ENCODE data around the gene CSH2.
"Not testable (repeated sequence)": the region's sequence is repeated elsewhere in the genome, so short reads cannot be mapped to it uniquely, and the experiment has no call there.

The CSH2 gene

DNA sequence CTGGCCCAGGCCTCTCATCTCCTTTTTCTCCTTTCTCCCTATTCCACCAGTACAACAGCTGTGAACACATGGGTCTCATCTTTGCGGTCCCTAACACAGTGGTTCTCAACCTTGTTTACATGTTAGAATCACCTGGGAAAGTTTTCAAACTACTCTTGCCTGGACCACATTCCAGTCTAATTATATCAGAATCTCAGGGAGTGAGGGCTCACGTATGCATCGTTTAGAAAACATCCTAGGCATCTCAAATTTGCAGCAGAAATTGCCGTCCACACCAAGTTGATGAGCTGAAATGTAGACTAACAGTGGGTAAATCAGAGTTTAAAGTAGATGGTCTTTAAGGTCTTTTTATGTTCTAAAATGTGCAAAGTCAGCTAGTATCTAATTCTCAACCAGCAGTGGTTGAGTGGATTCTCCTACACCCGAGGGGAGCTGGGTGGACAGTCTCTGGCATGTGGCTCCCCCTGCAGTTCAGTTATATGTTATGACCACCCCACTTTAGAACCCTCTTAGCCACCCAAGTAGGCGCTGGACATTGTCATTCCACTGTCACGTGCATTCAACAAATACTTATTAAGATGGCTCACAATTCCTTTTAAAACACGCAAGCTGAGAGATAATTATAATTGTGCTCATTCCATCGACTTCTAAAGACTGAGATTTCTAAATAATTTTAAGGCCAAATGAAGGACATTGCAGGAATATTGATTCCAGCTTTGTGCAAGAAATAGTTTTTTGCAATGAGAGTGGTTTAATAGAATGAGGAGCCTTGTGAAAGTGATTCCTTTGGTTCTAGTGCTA, 3.8 kb downstream of the CSH2 start:
- DNase-seq (ENCODE audit: insufficient read length, low spot score); FAIRE-seq: not testable (repeated sequence)

DNA sequence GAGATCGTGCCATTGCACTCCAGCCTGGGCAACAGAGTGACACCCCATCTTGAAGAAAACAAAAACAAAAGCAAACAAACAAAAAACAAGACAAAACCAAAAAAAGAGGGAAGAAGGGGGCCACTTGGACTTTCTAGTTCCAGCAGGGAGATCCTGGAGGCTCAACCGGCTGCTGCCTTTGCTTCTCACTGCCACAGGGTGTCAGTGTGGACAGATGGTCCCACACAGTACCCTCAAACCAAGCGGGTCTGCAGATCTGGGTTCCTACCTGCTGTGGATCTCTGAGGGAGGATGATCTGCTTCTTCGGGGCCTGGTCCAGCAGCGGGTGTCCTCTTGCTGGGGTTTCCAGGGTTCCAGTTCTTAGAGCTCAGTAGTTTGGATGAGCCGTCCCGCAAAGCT, 6.9 kb downstream of the CSH2 start:
- not testable (repeated sequence) for FAIRE-seq; DNase-seq (ENCODE audit: insufficient read length, low spot score)

DNA sequence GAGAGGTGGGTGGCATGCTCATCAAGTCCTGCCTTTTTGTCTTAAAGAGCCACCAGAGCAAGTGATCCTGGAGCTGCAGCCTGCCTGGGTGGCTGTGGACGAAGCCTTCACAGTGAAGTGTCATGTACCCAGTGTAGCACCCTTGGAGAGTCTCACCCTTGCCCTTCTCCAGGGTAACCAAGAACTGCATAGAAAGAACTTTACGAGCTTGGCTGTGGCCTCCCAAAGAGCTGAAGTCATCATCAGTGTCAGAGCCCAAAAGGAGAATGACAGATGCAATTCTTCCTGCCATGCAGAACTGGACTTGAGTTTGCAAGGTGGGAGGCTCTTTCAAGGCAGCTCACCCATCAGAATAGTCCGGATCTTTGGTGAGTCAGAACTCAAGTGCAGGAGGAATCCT, 14.2 kb downstream of the CSH2 start:
- no peak for FAIRE-seq
- TF ChIP-seq POLR2A (IDR thresholded peaks at IDR 0.05; ENCODE audit: low read depth, low read length) = no peak

DNA sequence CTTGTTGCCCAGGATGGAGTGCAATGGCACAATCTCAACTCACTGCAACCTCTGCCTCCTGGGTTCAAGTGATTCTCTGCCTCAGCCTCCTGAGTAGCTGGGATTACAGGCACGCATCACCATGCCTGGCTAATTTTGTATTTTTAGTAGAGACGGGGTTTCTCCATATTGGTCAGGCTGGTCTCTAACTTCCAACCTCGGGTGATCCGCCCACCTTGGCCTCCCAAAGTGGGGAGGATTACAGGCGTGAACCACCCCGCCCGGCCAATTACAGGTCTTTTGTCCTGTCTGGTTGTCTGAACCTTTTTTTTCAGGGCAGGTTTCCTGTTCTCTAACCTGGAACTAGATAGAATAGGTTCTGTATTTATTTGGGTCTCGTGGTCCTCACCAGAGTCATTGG, 17.1 kb downstream of the CSH2 start:
- DNase-seq (ENCODE audit: insufficient read length, low spot score); FAIRE-seq: not testable (repeated sequence)

More for the DNA sequence above, 14.2 kb downstream of the CSH2 start:
- no peak for DNase-seq (ENCODE audit: insufficient read length, low spot score)

DNA sequence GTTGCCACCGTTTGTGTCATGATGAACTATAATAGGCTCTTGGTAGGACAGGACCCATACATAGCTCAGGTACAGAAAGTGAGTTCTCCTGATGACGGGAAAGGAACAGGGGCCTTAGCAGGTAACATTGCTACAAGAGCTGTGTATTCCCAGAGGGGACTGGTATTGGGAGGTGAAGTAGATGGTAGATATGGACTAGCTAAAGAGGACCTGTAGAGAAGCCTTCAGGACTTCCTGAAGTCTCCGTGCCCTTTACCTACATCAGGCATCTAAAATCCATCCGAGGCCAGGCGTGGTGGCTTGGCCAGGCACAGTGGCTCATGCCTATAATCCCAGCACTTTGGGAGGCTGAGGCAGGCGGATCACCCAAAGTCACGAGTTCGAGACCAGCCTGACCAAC, 18.3 kb downstream of the CSH2 start:
- DNase-seq (ENCODE audit: insufficient read length, low spot score) (no peak), FAIRE-seq (no peak)
- no peak for TF ChIP-seq POLR2A (IDR thresholded peaks at IDR 0.05; ENCODE audit: low read depth, low read length)

DNA sequence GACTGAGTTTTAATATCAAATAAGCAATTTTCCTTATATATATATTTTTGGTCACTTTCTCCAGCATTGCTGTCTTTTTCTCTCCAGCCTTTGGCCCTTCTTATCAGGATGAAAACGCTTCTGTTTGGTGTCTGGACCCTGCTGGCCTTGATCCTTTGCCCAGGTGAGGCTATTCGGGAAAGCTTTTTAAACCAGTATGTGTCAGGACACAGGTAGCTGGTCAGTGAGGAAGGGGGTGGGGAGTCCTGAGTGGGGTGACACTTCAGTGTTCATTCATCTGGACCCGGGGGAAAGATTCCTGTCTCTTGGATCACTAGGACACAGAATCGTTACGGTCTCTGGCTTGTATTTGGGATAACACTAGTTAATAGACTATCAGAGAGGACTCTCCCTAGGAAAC, 18.8 kb downstream of the CSH2 start:
- FAIRE-seq (no peak), DNase-seq (ENCODE audit: insufficient read length, low spot score) (no peak)
- no peak for TF ChIP-seq POLR2A (IDR thresholded peaks at IDR 0.05; ENCODE audit: low read depth, low read length)

DNA sequence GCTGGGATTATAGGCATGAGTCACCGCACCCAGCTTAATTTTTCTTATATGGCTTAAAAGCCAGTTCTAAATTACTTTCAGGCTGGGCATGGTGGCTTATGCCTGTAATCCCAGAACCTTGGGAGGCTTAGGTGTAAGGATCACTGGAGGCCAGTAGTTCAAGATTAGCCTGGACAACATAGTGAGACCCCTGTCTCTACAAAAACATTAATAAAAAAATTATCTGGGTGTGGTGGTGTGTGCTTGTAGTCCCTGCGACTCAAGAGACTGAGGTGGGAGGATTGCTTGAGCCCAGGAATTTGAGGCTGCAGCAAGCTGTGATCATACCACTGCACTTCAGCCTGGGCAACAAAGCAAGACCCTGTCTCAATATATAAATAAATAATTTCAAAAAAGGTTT, 20.2 kb downstream of the CSH2 start:
- no peak for TF ChIP-seq POLR2A (IDR thresholded peaks at IDR 0.05; ENCODE audit: low read depth, low read length)
- FAIRE-seq = no peak
- DNase-seq (ENCODE audit: insufficient read length, low spot score) = no peak

DNA sequence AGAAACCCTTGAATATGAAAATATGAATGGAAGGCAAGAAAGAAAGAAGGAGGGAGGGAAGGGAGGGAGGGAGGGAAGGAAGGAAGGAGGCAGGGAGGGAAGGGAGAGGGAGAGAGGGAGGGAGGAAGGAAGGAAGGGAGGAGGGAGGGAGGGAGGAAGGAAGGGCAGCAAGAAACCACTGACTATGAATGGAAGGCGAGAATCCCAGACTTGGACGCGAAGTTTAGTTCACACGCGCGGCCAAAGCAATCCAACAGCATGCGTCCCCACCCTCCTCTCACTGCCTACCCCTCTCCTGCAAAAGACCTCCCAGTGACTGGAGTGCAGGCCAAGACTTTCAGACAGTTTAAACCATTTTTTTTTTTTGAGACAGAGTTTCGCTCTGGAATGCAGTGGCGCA, 23.1 kb downstream of the CSH2 start:
- no peak for DNase-seq (ENCODE audit: insufficient read length, low spot score)
- no peak for TF ChIP-seq POLR2A (IDR thresholded peaks at IDR 0.05; ENCODE audit: low read depth, low read length)
- no peak for FAIRE-seq

DNA sequence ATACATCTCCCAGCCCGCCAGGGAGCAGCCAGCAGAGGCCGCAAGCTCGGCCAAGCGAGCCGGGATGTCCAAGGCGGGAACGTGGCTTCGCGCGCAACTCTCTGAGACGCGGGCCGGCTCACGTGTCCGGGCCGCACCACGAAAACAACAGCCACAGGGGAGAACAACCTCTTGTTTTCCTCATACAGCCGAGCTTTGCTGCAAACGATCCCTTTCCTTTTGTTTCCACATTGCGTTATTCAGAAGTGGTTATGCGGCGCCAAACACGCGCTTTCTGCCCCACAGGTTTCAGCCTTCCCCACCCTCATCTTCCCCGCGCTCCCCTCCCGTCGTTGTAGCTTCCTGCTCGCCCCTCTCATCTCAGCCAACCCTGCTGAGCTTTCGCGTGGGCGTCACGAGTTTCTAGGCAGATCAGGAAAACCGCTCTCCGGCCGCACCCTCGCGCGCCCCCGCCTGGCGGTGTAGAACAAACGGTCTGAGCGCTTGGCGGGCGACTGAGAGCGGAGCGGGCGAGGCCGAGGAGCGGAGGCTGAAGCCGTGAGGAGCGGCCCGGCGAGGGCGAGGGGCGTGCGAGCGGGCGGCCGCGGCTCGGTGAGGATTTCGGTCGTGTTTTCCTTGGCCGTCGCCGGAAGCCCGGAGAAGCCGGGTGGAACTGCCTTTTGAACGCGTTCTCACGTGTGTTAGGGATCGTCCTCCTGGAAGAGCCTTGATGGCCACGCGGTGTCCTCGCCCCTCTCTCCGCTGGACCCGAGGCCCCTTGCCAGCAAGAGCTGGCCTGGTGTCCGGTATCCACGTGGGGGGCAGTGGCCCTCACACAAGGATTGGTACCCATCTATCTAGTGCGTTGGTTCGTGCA, 24.4 kb downstream of the CSH2 start:
- DNase-seq (ENCODE audit: insufficient read length, low spot score) (peak; percentile 68), FAIRE-seq (no peak)
- TF ChIP-seq POLR2A (IDR thresholded peaks at IDR 0.05; ENCODE audit: low read depth, low read length) = no peak

DNA sequence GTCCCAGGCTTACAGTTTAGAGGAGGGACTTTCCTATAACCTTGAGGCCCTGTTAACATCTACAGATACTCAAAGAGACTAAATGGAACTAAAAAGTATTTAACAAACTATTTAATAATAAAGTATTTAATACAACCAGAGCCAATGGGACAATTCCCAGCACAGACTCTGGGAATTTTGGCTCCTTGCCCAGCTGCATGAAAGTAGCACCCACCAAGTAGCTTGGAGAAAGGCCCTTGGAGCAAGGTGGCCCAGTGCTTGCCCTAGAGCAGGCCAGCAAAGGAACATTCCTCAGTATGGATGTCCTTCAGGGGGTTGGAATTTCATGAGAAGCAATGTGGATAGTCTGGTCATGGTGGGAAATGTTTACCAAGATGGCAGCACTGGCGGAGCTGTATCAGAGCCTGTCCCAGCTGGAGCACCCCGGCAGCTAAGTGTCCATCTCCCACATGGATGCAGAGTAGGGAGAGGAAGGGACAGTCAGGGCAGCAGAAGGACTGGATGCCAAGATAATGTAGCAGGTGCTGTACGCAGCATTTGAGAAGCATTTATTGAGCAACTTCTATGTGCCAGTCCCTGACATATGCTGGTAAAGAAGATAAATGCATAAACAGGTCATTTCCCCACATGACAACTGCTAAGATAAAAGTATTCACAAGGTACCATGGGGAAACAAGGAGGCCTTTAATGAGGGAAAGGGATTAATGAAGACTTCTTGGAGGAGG, 25.8 kb downstream of the CSH2 start:
- FAIRE-seq (no peak), DNase-seq (ENCODE audit: insufficient read length, low spot score) (no peak)
- no peak for TF ChIP-seq POLR2A (IDR thresholded peaks at IDR 0.05; ENCODE audit: low read depth, low read length)

DNA sequence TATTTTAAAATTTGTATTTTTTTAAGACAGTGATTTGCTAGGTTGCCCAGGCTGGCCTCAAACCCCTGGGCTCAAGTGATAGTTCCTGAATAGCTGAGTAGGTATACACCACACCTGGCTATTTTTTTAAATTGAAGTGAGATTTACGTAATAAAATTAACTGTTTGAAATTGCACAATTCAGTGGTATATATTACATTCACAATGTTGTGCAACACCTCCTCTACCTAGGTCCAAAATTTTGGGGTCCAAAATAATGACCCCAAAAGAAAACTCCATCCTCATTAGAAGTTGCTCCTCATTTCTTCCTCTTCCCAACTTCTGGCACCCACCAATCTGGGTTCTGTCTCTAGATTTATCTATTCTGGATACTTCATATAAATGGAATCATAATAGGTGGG, 28.0 kb downstream of the CSH2 start:
- DNase-seq (ENCODE audit: insufficient read length, low spot score) (no peak), FAIRE-seq (no peak)
- no peak for TF ChIP-seq POLR2A (IDR thresholded peaks at IDR 0.05; ENCODE audit: low read depth, low read length)

DNA sequence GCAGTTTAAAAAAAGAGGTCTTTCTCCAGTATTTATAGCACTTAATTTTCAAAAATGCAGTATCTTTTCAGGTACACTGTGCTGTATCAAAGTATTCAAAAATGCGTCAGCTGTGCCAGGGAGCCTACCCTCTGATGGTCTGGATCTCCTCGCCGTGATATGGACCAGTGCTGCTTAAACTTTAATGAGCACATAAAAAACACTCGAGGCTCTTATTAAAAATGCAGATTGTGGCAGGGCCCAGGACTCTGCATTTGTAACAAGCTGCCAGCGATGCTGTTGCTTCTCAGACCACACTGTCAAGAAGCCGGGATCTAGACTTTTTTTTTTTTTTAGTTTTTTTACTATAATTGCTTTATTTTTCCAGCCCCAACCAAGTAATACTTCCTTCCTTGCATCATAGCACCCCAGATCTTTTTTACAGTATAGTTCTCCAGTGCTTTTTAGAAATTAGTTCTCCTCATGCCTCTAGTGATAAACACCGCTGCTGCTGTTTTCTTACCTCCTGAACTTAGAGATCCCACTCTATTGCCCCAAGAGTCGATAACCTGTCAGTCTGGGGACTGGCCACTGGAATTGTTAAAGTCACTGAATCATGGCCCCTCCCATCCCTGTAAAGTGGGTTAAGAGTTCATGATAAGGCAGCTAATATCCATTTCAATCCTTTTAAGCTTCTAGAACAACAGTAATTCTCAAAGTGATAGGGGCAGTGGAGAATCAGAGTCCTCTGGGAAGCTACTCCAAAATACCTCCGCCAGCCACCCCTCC, 29.4 kb downstream of the CSH2 start:
- no peak for TF ChIP-seq POLR2A (IDR thresholded peaks at IDR 0.05; ENCODE audit: low read depth, low read length)
- FAIRE-seq (no peak), DNase-seq (ENCODE audit: insufficient read length, low spot score) (no peak)

DNA sequence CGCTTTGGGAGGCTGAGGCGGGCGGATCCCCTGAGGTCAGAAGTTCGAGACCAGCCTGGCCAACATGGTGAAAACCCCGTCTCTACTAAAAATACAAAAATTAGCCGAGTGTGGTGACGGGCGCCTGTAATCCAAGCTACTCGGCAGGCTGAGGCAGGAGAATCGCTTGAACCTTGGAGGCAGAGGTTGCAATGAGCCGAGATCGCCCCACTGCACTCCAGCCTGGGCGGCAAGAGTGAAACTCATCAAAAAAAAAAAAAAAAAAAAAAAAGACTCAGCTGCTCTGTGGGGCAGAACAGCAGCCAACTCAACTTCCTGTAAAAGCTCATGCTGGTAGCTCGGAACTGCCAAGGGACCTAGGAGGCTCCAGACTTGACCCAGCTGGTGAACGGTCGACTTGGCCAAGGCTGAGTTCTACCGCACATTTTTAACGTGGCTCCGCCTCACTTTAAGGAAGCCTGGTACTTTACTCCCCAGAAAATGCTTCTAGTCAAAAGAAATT, 30.0 kb downstream of the CSH2 start:
- DNase-seq (ENCODE audit: insufficient read length, low spot score) = peak; percentile 68
- FAIRE-seq = not testable (repeated sequence)
